HG03432 (cell line): Measurements from ENCODE around the gene IFITM1.
"Not testable (repeated sequence)": the region's sequence is repeated elsewhere in the genome, so short reads cannot be mapped to it uniquely, and the experiment has no call there.

Experiments
- ATAC-seq: cut with Tn5 transposase; IDR thresholded peaks from one replicate; pipeline ENCODE4 v1.9.1; 2021; ENCODE audit warnings: mild to moderate bottlenecking, moderate library complexity; ENCODE audit not compliant: unreplicated experiment

The IFITM1 gene

DNA sequence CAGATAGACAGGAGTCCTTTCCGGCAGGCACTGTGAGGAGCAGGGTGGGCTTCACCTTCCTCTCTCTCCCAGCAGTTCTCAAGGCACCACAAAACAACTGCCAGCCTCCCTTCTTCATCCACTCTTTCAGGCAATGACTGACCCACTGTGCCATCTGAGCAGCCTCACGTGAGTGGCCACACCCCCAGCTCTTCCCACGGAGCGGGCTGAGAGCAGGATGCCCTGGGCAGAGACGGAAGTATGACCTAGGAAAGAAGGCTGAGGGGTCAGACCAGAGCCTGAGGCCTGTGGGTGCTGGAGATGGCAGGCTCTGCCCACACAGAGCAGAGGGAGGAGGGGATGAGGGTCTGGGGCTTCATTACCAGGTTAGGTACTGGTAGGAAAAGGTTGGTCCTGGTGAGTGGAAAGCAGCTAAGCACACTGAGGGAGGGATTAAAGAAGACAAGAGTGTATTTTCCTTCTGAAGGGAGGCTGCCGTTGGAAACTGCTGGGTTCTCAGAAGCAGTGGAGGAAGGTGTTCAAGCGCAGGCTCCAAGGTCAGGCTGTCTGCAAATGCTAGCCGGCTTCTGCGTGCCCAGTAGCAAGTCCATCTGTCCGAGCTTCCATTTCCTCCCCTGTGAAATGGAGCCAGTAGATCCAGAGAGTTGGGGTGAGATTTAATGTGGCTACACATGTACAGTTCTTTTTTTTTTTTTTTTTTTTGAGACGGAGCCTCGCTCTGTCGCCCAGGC lies 31.0 kb upstream of the IFITM1 start:
- no peak for ATAC-seq

DNA sequence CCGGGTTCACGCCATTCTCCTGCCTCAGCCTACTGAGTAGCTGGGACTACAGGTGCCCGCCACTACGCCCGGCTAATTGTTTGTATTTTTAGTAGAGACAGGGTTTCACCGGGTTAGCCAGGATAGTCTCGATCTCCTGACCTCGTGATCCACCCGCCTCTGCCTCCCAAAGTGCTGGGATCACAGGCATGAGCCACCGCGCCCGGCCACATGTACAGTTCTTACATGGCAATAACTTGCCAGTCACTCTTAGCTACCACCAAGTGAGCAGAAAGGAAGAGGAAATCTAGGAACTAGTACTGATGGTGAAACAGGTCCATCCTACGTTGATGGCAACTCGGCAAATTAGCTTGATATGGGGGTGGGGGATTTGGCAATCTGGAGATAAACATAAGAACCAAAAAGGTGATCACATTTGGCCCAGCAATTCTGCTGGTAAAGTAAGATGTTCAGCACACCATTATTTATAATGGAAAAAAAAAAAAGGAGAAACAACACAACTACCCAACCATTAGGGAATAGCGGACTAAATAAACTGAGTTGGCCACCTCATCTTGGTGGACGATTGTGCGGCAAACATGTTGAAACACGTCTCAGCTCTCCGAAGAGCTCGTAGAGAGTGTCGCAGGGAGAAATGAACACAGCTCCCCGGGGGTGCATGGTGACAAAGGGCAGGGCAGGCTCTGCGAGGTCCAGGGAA lies 30.3 kb upstream of the IFITM1 start:
- ATAC-seq, result no peak

DNA sequence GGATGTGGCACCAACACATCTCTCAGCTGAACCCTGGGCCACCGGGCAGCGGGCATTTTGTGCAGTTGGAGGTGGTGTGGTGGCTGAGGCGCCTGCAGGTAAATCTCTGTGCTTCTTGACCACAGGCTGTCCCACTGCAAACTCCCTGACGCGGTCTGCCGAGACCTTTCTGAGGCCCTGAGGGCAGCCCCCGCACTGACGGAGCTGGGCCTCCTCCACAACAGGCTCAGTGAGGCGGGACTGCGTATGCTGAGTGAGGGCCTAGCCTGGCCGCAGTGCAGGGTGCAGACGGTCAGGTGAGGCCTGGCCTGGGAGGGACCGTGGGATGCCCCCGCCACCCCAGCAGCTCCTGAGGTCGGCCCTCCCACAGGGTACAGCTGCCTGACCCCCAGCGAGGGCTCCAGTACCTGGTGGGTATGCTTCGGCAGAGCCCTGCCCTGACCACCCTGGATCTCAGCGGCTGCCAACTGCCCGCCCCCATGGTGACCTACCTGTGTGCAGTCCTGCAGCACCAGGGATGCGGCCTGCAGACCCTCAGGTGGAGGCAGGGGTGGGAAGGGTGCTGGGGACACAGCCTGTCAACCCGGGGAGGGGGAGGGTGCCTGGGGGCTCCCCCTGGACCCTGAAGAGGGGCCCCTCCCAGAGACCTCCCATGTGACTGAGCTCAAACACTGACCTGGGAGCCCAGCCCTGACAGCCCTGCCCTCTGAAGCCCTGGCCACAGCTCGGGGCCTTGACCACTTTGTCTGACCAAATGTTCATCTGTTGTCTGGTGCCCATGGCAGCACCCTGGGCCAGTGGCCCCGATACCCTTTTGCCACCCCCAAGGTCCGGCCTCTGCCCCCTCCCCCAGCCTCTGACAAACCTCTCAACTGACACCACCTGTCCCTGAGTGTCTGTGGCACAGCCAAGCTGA lies 29.5 kb upstream of the IFITM1 start:
- no peak for ATAC-seq

DNA sequence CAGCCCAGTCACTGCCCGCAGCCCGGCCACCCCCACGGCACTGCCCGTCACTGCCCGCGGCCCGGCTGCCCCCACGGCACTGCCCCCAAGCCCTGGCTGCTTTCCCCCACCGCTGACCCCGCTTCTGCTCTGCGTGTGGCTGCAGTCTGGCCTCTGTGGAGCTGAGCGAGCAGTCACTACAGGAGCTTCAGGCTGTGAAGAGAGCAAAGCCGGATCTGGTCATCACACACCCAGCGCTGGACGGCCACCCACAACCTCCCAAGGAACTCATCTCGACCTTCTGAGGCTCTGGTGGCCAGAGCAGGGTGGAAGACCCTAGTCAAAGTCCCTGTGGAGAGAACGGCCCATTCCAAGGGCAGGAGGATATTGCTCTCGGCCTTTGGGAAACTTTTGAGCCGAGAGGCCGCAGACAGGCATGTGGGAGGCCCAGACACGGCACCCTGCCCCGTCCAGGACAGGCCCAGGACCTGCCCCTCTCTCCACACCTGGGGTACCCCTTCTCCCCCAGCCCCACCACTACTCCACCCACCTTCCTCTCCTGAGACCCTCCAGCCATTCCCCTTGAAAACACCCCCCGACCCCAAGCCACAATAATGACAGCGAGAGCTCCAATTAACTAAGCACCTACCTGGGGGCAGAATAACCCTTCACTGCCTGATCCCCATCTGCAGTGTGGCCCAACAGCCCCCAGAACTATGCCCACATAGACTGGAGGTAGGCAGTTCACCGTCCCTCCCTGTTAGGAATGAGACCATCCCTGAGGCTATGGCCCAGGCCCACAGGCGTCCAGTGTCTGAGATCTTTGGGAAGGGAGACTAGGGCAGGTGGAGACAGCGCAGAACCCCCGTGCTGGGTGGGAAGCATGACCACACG lies 28.6 kb upstream of the IFITM1 start:
- ATAC-seq, result no peak

DNA sequence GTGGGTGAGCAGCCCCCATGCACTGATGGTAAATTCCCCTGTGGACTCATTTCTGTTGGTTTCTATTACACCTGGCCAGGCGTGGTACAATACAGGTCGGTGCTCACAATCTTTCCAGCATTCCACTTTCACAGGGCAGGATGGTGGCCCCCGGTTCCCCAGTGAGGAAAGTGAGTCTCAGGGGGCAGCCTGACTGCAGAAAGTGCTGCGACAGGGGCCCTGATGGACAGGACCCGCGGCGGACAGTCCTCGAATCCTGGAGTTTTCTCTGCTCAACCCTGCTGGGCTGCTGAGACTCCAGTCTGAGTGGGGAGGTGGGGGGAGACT lies 28.0 kb upstream of the IFITM1 start:
- no peak for ATAC-seq

DNA sequence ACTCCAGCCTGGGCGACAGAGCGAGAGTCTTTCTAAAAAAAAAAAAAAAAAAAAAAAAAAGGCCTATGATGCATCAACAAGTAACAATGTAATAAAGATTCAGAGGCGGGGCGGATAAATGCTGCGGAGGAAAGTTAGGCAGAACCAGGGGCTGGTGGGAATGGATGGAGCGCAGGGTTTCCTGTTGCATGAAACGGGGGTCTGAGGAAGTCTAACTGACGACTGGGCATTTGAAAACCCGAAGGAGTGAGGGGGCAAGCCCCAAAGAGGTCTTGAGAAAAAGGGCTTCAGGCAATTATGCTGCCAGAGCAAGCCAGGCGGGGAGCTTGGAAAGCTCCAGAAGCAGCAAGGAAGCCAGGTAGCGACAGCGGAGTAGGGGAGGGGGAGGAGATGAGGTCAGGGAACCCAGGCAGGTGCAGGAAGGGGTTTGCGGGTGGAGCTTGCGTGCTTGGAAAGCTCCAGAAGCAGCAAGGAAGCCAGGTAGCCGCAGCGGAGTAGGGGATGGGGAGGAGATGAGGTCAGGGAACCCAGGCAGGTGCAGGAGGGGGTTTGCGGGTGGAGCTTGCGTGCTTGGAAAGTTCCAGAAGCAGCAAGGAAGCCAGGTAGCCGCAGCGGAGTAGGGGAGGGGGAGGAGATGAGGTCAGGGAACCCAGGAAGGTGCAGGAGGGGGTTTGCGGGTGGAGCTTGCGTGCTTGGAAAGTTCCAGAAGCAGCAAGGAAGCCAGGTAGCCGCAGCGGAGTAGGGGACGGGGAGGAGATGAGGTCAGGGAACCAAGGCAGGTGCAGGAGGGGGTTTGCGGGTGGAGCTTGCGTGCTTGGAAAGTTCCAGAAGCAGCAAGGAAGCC lies 26.6 kb upstream of the IFITM1 start:
- not testable (repeated sequence) for ATAC-seq

DNA sequence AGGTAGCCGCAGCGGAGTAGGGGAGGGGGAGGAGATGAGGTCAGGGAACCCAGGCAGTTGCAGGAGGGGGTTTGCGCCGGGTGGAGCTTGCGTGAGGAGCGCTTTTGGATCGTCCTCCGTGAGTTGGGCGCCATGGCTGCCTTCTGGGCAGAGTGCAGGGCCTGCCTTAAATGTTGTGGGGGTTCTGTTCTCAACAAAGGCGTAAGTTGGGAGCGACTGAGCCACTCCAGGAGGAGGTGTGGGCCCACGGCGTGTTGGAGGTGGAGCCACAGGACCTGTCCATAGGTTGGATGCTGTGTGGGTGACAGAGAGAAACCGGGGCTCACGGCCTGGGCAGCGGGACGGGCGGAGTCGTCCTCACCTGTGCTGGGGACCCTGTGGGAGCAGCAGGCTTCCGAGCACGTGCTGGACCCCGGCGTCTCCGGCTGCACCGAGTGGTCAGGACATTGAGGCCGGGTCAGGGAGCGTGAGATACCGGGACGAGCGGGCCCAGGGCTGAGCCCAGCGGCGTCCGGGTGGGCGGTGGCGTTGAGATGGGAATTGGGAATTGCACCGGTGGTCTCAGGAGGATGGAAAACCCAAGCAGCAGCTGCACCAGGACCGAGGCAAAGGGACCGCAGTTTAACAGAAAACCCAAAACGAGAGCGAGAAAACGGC lies 25.9 kb upstream of the IFITM1 start:
- no peak for ATAC-seq

DNA sequence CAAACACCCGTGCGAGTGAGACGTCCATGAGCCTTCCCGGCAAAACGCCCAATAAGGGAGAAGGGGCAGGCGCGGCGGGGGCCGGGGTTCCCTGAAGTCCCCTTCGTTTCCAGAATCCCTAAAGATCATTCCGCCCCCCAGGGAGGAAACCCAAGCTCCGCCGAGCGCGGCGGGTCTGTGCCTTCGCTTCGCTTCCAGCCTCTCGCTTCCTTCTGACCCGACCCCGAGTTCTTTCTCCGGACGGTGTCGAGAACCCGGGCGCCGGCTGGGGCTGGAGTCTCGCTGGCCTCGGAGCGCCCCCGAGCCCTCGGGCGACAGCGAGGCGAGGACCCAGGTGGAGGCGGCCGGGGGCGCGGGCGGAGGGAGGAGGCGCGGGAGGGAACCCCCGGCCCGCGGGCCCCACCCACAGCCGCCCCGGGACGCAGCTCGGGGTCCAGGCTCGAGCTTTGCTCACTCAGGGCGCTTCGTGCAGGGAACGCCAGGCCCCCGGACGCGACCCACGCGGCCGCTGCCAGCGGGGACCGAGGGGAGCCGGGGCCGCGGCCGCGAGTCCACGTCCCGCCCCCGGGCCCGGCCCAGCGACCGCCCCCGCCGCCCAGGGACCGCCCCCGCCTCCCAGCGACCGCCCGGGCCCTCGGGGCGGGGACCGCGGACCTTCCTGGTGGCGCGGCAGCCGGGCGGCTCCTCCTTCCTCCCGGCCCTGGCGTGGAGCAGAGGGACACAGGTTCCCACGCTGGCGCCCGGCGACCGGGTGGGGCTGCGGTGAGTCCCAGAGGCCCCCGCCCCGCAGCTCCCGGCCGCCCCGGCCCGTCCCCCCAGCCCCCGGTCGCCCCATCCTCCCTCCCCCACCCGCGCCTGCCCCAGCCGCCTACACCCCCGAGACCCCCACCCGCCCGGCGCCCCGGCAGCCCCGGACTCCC lies 25.1 kb upstream of the IFITM1 start, which contains the start of gene PGGHG:
TSS of gene PGGHG (plus strand) at position 649 of the 920 bp plus-strand sequence. CDS start 691 bp downstream, outside the sequence.
- ATAC-seq, result peak; percentile 68

DNA sequence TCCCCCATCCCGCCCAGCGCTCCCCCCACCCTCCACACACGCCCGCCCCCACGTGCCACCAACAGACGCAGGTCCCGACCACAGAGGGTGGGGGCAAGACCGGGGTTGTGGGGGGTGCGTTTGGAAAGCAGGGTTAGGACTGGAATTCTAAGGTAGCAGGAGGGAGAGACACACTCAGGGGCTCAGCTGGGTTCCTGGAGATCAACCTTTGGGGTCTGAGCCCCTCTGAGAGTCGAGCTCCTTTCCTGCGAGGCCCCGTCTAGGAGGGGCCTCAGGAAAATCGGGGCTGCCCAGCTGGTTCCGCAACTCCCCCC lies 24.5 kb upstream of the IFITM1 start:
- no peak for ATAC-seq

DNA sequence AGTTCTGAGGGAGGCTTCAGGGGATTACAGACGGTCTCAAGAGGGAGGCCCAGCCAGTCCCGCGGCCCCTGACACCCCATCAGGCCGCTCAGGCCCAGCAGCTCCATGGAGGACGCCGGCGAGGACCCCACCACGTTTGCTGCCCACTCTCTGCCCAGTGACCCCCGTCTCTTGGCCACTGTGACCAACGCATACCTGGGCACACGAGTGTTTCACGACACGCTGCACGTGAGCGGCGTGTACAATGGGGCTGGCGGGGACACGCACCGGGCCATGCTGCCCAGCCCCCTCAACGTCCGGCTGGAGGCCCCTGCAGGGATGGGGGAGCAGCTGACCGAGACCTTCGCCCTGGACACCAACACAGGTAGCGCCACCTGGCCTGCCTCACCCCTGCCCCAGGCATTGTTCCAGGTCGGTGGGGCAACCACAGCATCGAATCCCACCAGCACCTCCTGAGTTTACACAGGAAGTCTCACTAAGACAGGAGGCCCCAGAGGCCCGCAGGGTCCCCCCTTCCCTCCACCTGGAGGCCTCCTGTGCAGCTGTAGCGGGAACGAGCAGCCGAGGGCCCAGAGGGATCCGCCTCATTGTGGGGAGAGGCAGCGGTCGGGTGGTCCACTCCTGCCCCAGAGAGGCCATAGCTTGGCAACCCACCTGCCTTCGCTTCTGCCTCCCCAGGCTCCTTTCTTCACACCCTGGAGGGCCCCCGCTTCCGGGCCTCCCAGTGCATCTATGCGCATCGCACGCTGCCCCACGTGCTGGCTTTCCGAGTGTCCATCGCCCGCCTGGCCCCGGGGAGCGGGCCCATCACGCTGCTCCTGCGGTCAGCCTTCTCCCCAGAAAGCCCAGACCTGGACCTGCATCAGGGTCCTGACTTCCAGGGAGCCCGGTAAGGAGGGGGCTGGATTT lies 23.9 kb upstream of the IFITM1 start:
- no peak for ATAC-seq

DNA sequence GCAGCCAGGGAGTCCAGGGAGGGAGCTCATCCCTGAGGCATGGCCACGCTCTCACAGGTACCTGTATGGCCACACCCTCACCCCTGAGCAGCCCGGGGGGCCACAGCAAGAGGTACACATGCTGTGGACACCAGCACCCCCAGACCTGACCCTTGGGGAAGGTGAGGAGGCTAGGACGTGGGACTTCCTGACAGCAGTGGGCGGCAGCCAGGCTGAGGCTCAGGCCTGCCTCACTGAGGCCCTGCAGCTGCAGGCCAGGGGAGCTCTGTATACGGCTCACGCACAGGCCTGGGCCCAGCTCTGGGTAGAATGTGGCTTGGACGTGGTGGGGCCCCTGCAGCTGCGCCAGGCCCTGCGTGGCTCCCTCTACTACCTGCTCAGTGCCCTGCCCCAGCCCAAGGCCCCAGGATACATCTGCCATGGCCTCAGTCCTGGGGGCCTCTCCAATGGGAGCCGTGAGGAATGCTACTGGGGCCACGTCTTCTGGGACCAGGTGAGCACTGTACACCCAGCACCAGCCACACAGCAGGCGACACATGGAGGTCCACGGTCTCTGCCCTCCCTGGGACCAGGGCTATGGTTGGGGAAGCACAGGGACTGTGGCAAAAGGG lies 23.1 kb upstream of the IFITM1 start:
- no peak for ATAC-seq

DNA sequence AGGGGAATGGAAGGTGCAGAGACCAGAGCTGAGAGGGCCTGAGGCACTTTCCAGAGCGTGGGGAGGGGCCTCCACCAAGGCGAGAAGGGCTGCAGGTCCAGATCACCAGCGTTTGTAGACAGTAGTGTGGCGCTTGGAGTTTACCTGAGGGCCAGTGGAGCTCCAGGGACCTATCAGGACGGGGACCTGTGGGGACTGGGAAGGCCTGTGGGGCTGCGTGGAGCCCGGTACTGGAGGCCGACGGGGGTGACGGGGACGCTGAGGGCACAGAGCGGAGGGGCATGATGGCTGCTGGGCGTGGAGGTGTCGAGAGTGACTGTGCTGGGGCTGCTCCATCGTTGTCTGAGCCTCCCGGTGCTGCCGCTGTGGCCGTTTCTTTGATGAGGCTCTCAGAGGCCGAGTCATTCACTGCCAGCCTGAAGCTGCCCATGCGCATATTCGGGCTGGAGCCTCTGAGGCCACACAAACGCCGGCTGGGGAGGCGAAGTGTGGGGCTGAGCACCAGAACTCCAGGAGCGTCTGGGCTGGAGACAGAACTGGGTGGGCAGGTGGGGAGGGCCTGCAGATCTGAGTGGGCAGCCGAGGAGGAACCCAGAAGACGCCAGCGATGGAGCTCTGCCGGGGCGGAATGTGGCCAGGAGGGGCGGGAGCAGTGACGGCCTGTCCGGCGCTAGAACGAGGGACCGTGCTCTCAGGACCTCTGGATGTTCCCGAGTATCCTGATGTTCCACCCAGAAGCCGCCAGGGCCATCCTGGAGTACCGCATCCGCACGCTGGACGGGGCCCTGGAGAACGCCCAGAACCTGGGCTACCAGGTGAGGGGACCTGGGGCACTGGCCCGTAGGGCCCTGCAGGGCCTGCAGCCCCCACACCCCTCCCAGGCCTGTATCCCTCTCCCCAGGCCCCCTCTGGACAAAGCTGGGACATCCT lies 22.3 kb upstream of the IFITM1 start:
- ATAC-seq, result no peak

DNA sequence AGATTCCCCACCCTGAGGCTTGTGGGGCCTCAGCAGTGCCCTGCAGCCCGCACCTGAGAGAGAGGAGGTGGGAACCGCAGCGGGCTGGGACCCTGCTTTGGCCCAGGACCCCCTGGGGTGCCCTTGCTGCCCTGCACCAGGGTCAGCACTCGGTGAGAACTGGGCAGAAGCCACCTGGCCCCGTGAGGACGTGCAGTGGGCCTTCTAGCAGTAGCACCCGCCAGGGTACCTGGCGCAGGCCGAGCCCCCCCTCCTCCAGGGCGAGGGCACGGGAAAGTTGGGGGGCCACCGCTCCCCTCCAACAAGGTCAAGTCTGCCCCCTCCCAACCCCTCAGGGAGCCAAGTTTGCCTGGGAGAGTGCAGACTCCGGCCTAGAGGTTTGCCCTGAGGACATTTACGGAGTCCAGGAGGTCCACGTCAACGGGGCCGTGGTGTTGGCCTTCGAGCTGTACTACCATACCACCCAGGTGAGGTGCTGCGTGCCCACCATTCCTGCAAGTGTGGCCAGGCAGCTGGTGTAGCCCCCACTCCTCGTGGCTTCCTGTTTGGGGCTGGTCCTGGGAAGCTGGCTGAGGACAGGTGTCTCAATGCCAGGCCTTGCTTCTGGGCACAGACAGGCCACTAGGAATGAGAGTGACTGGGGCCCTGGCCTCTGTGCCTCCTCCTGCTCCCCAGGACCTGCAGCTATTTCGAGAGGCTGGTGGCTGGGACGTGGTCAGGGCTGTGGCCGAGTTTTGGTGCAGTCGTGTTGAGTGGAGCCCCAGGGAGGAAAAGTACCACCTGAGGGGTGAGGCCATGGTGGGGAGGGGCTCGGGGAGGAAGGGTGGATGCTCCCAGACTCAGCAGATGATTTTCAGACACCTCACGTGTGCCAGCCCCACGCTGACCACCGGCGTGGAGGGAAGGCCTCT lies 21.4 kb upstream of the IFITM1 start:
- ATAC-seq, result no peak

DNA sequence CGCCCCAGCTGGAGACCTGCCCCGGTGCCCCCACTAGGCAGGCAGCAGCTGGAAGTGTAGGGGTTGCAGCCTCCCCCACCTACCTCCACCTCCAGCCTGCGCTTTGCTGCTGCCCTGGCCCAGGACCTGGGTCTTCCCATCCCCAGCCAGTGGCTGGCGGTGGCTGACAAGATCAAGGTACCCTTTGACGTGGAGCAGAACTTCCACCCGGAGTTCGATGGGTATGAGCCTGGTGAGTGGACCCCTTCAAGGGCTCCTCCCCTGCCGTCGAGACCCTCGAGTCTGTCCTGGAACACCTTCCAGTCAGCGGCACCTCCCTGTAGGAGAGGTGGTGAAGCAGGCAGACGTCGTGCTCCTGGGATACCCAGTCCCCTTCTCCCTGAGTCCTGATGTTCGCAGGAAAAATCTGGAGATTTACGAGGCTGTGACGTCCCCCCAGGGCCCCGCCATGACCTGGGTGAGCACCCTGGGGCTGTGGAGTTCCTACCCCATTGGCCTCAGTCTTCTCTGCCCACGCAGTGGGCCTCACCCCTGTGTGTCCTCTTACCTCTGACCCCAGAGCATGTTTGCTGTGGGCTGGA lies 20.5 kb upstream of the IFITM1 start:
- ATAC-seq, result no peak
